Keratinocyte (primary cell): ENCODE measurements around the gene GSS. TPM values are rescaled to one million over a fixed set of nuclear protein-coding genes. Genes with fewer than 3 reads are reported as not detected.
"Not testable (repeated sequence)": the region's sequence is repeated elsewhere in the genome, so short reads cannot be mapped to it uniquely, and the experiment has no call there.

ENCODE experiments used
- DNase-seq: peaks from one replicate; pipeline ENCODE4 v3.0.0-alpha.2; 2011; ENCODE audit warnings: low read depth, missing footprints, low spot score
- FAIRE-seq: peaks from 2 replicates; lab custom pipeline; 2011; peaks lifted over from hg19 to GRCh38; lab: Jason Lieb, UNC
- H2AFZ ChIP-seq: 2 replicates; pipeline ENCODE4 v1.6.0; 2012; ENCODE audit warnings: low read length, control low read depth, inconsistent platforms; ENCODE audit not compliant: control insufficient read depth
- H3K27ac ChIP-seq: 2 replicates; pipeline ENCODE4 v1.5.1; 2011; ENCODE audit warnings: low read length; ENCODE audit not compliant: control insufficient read depth, insufficient read depth
- H3K27me3 ChIP-seq: 3 replicates; pipeline ENCODE4 v1.6.0; 2011; ENCODE audit warnings: low read length; ENCODE audit not compliant: control insufficient read depth, insufficient read depth; ENCODE audit errors: extremely low read depth
- H3K36me3 ChIP-seq, 2 experiments: 2 replicates in 1 of 2; 3 replicates in 1 of 2; pipeline ENCODE4 v1.5.1; 2011; ENCODE audit warnings: low read length in 2 of 2, mild to moderate bottlenecking in 1 of 2; ENCODE audit not compliant: control insufficient read depth in 2 of 2, insufficient read depth in 2 of 2; ENCODE audit errors: extremely low read depth in 1 of 2
- H3K4me1 ChIP-seq: 3 replicates; pipeline ENCODE4 v1.5.1; 2011; ENCODE audit warnings: low read length; ENCODE audit not compliant: control insufficient read depth, insufficient read depth; ENCODE audit errors: extremely low read depth
- H3K4me2 ChIP-seq: 3 replicates; pipeline ENCODE4 v1.6.0; 2011; ENCODE audit warnings: low read depth, low read length; ENCODE audit not compliant: control insufficient read depth, insufficient read depth; ENCODE audit errors: extremely low read depth
- H3K4me3 ChIP-seq, 3 experiments: fragments of 200-600 bp in 1 of 3; sonication (generic) in 1 of 3; 2 replicates in 2 of 3; 3 replicates in 1 of 3; pipeline ENCODE4 v1.5.1; 2011 to 2016; ENCODE audit warnings: low read length in 3 of 3, mild to moderate bottlenecking in 3 of 3, control low read depth in 2 of 3, inconsistent platforms in 1 of 3, low read depth in 1 of 3, mixed read lengths in 1 of 3, mixed run types in 1 of 3, moderate library complexity in 1 of 3; ENCODE audit not compliant: control insufficient read depth in 2 of 3, insufficient read depth in 2 of 3; ENCODE audit errors: extremely low read depth in 1 of 3
- H3K79me2 ChIP-seq: 2 replicates; pipeline ENCODE4 v1.6.0; 2012; ENCODE audit warnings: low read length; ENCODE audit not compliant: control insufficient read depth, insufficient read depth
- H3K9ac ChIP-seq: 3 replicates; pipeline ENCODE4 v1.6.0; 2011; ENCODE audit warnings: low read length; ENCODE audit not compliant: control insufficient read depth, insufficient read depth; ENCODE audit errors: extremely low read depth
- H3K9me1 ChIP-seq: 3 replicates; pipeline ENCODE4 v1.6.0; 2011; ENCODE audit warnings: low read length; ENCODE audit not compliant: control insufficient read depth, insufficient read depth; ENCODE audit errors: extremely low read depth
- H3K9me3 ChIP-seq: 2 replicates; pipeline ENCODE4 v1.5.1; 2012; ENCODE audit warnings: low read depth, low read length; ENCODE audit not compliant: control insufficient read depth
- H4K20me1 ChIP-seq: 3 replicates; pipeline ENCODE4 v1.6.0; 2011; ENCODE audit warnings: low read length; ENCODE audit not compliant: control insufficient read depth, insufficient read depth; ENCODE audit errors: extremely low read depth
- CTCF ChIP-seq, 3 experiments: IDR thresholded peaks in 1 of 3; conservative IDR thresholded peaks in 1 of 3; optimal IDR thresholded peaks in 1 of 3; 2 replicates in 2 of 3; 3 replicates in 1 of 3; pipeline versions ENCODE3 to v1.5.1; 2011; ENCODE audit warnings: low read length in 3 of 3, mild to moderate bottlenecking in 3 of 3, moderate library complexity in 2 of 3, control low read depth in 1 of 3, inconsistent platforms in 1 of 3; ENCODE audit not compliant: insufficient read depth in 2 of 3; ENCODE audit errors: extremely low read depth in 1 of 3
- EZH2 ChIP-seq: IDR thresholded peaks from one replicate; pipeline ENCODE4 v1.6.1; 2012; ENCODE audit warnings: inconsistent platforms, mild to moderate bottlenecking, low read length, moderate library complexity
- dilution Hi-C: fragments of 300-500 bp; cut with MboI; formaldehyde crosslinking; loops from one replicate; pipeline ENCODE4 v1.7.0; 2020; ENCODE audit warnings: low sequenced_read_pairs; ENCODE audit not compliant: extremely low pct_ligation_motif_present
- polyA plus RNA-seq, 5 experiments: library from polyadenylated mRNA; depleted of rRNA in 3 of 5; stranded (reverse) in 3 of 5; stranded (forward) in 1 of 5; unstranded in 1 of 5; fragments of >200 nt; gene quantifications; 1 replicate in 1 of 5; 2 replicates in 3 of 5; 3 replicates in 1 of 5; pipeline versions ENCODE4 v1.2.1 to v1.2.3, GENCODE V29; 2011 to 2012; ENCODE audit warnings: missing spikeins in 2 of 5, low read depth in 1 of 5, low replicate concordance in 1 of 5

The GSS gene
- polyA plus RNA-seq, 1 donor (not counting 4 experiments of a cell fraction or from before 2014, with no cell fraction given) = 101 TPM

- H2AFZ ChIP-seq, H3K4me2 ChIP-seq, H3K4me3 ChIP-seq, H3K4me1 ChIP-seq, H3K27ac ChIP-seq, H3K27me3 ChIP-seq, H3K9me3 ChIP-seq, H3K36me3 ChIP-seq, H4K20me1 ChIP-seq, H3K9ac ChIP-seq, FAIRE-seq, dilution Hi-C loops, H3K9me1 ChIP-seq, DNase-seq: not testable (repeated sequence)
- H3K79me2 ChIP-seq = peaks cover 15% of the 10 kb centered on the region
These were observed 57.5 kb downstream of the GSS start for GRCh38 chr20:34898129-34898528.

GRCh38 chr20:34896086-34896621 lies 59.5 kb downstream of the GSS start:
- H3K9me1 ChIP-seq = no peaks in the 10 kb centered on the region
- H3K4me2 ChIP-seq = no peak overlapping the region
- H3K36me3 ChIP-seq = peaks cover 2 to 19% of the 10 kb centered on the region in 2 experiments
- H3K4me1 ChIP-seq = peaks cover 17% of the 10 kb centered on the region
- FAIRE-seq (no peak), DNase-seq (no peak)
- H4K20me1 ChIP-seq = no peaks in the 10 kb centered on the region
- no peaks in the 10 kb centered on the region for H3K27me3 ChIP-seq
- no peak overlapping the region for H2AFZ ChIP-seq
- no peak for TF ChIP-seq EZH2
- TF ChIP-seq CTCF (optimal IDR thresholded peaks at IDR 0.05 in 1 of 3, IDR thresholded peaks at IDR 0.05 in 1 of 3, conservative IDR thresholded peaks at IDR 0.05 in 1 of 3; ENCODE audit: extremely low read depth in 1 of 3, insufficient read depth in 2 of 3, low read length in 3 of 3) = no peak
- H3K27ac ChIP-seq = no peak overlapping the region
- dilution Hi-C loops = no loop called here
- peaks cover 28% of the 10 kb centered on the region for H3K79me2 ChIP-seq
- no peaks in the 10 kb centered on the region for H3K9me3 ChIP-seq
- no peak overlapping the region for H3K4me3 ChIP-seq
- no peak overlapping the region for H3K9ac ChIP-seq

- Histone ChIP-seq H3K36me3 (peaks cover 2 to 19% of the 10 kb centered on the region in 2 experiments), H3K79me2 (peaks cover 31% of the 10 kb centered on the region), H3K4me3 (no peak overlapping the region), H3K9me3 (no peaks in the 10 kb centered on the region), H3K4me2 (no peak overlapping the region), H2AFZ (no peak overlapping the region), H4K20me1 (no peaks in the 10 kb centered on the region), H3K9ac (no peak overlapping the region), H3K4me1 (peaks cover 24% of the 10 kb centered on the region), H3K27ac (no peak overlapping the region), H3K9me1 (no peaks in the 10 kb centered on the region), H3K27me3 (no peaks in the 10 kb centered on the region)
- DNase-seq (no peak), FAIRE-seq (no peak)
- TF ChIP-seq EZH2 = no peak
- TF ChIP-seq CTCF (optimal IDR thresholded peaks at IDR 0.05 in 1 of 3, IDR thresholded peaks at IDR 0.05 in 1 of 3, conservative IDR thresholded peaks at IDR 0.05 in 1 of 3; ENCODE audit: extremely low read depth in 1 of 3, insufficient read depth in 2 of 3, low read length in 3 of 3) = no peak
- dilution Hi-C loops = no loop called here
These were observed 60.1 kb downstream of the GSS start for GRCh38 chr20:34895465-34895864.
